Panc1 (cell line): ENCODE data around the gene C6orf132. TPM values are rescaled to one million over a fixed set of nuclear protein-coding genes. Genes with fewer than 3 reads are reported as not detected.

Source experiments
- ATAC-seq: fragments of 200-7000 bp; cut with Tn5 transposase; 2 replicates; pipeline ENCODE4 v1.9.1; 2020; ENCODE audit warnings: mild to moderate bottlenecking, moderate library complexity
- BruUV-seq: library from RNA; stranded (reverse); fragments of 400-500 nt; replicated peaks from 2 replicates; lab custom pipeline; 2021; lab: Mats Ljungman, UMichigan
- CTCF ChIA-PET: fragments of 300-600 bp; sonication (Branson Sonifier 250); formaldehyde crosslinking; loops from one replicate; lab custom pipeline; 2022; ENCODE audit warnings: antibody characterized with exemption; lab: Charles Lee
- POLR2A ChIA-PET: fragments of 300-600 bp; sonication (Branson Sonifier 250); formaldehyde crosslinking; loops from one replicate; lab custom pipeline; 2022; ENCODE audit warnings: antibody characterized with exemption; lab: Charles Lee
- DNase-seq: peaks from one replicate; pipeline ENCODE4 v3.0.0-alpha.2; 2010; ENCODE audit warnings: low read depth, low spot score
- H3K27ac ChIP-seq: 2 replicates; pipeline ENCODE4 v1.5.1; 2011; ENCODE audit warnings: mild to moderate bottlenecking, low read length, inconsistent platforms
- H3K27me3 ChIP-seq: fragments of 200-500 bp; sonication (Bioruptor generic); 2 replicates; pipeline ENCODE4 v1.6.0; 2014; ENCODE audit warnings: low read length, inconsistent platforms; ENCODE audit not compliant: control insufficient read depth, insufficient read depth
- H3K36me3 ChIP-seq: fragments of 200-500 bp; sonication (Bioruptor generic); 2 replicates; pipeline ENCODE4 v1.5.1; 2014; ENCODE audit warnings: inconsistent platforms, mild to moderate bottlenecking, low read length, moderate library complexity; ENCODE audit not compliant: control insufficient read depth, insufficient read depth
- H3K4me1 ChIP-seq: 2 replicates; pipeline ENCODE4 v1.5.1; 2011; ENCODE audit warnings: inconsistent platforms, mild to moderate bottlenecking, low read length, moderate library complexity; ENCODE audit not compliant: control insufficient read depth, insufficient read depth
- H3K4me3 ChIP-seq, 2 experiments: 2 replicates each; pipeline ENCODE4 v1.5.1; 2011 to 2012; ENCODE audit warnings: low read depth in 2 of 2, low read length in 2 of 2, mild to moderate bottlenecking in 2 of 2, inconsistent platforms in 1 of 2, moderate library complexity in 1 of 2
- H3K9me3 ChIP-seq: fragments of 200-500 bp; sonication (Bioruptor generic); 2 replicates; pipeline ENCODE4 v1.5.1; 2014; ENCODE audit warnings: low read depth, mild to moderate bottlenecking, inconsistent platforms, low read length, moderate library complexity; ENCODE audit not compliant: control insufficient read depth, insufficient read depth
- CTCF ChIP-seq: fragments of 450-650 bp; IDR thresholded peaks from 2 replicates; pipeline ENCODE4 v1.5.1; 2017; ENCODE audit warnings: mild to moderate bottlenecking
- POLR2AphosphoS5 ChIP-seq: IDR thresholded peaks from 2 replicates; pipeline ENCODE4 v1.6.1; 2012; ENCODE audit warnings: mild to moderate bottlenecking, low read depth, low read length, moderate library complexity
- SIN3A ChIP-seq: IDR thresholded peaks from 2 replicates; pipeline ENCODE4 v1.6.1; 2012; ENCODE audit warnings: low read depth, mild to moderate bottlenecking, low read length, moderate library complexity, borderline replicate concordance; ENCODE audit not compliant: insufficient read depth
- TCF7L2 ChIP-seq: IDR thresholded peaks from 2 replicates; pipeline ENCODE4 v1.6.1; 2011; ENCODE audit warnings: mild to moderate bottlenecking, low read depth, low read length, inconsistent platforms
- in situ Hi-C: cut with HindIII; loops from 2 replicates; pipeline ENCODE4 v1.10.0; 2016; ENCODE audit warnings: low sequenced_read_pairs, low pct_unique_long_range_greater_than_20kb
- intact Hi-C: fragments of 100-400 bp; cut with micrococcal nuclease; formaldehyde crosslinking; loops from one replicate; pipeline ENCODE4 v1.10.0; 2022; ENCODE audit not compliant: unreplicated experiment
- total RNA-seq: library from RNA; stranded (reverse); gene quantifications from one replicate; pipeline ENCODE4 v1.2.1, GENCODE V29; 2021; ENCODE audit not compliant: unreplicated experiment
- TF ChIP-seq, protein P1 (sequence below), 2 experiments: IDR thresholded peaks; 2 replicates each; pipeline ENCODE4 v1.6.1; 2011 to 2012; ENCODE audit warnings: low read depth in 2 of 2, control low read depth in 1 of 2, low read length in 1 of 2, mild to moderate bottlenecking in 1 of 2, moderate library complexity in 1 of 2; ENCODE audit not compliant: insufficient read depth in 1 of 2

The C6orf132 gene
- total RNA-seq, 1 experiment from 2014 or later, result 12.9 TPM

GRCh38 chr6:42117843-42118161 is 24.6 kb downstream of the C6orf132 start:
- BruUV-seq, result no TSS peak
- no peak for ATAC-seq
- Histone ChIP-seq H3K4me3 (no peak overlapping the region), H3K9me3 (no peaks in the 10 kb centered on the region), H3K27me3 (no peaks in the 10 kb centered on the region), H3K4me1 (peaks cover 33% of the 10 kb centered on the region), H3K36me3 (no peaks in the 10 kb centered on the region), H3K27ac (peak overlapping the region; percentile 78)
- intact Hi-C loops (no loop called here), in situ Hi-C loops (no loop called here)
- DNase-seq, result no peak
- TF ChIP-seq CTCF, result no peak
- TF ChIP-seq, protein P1, sequence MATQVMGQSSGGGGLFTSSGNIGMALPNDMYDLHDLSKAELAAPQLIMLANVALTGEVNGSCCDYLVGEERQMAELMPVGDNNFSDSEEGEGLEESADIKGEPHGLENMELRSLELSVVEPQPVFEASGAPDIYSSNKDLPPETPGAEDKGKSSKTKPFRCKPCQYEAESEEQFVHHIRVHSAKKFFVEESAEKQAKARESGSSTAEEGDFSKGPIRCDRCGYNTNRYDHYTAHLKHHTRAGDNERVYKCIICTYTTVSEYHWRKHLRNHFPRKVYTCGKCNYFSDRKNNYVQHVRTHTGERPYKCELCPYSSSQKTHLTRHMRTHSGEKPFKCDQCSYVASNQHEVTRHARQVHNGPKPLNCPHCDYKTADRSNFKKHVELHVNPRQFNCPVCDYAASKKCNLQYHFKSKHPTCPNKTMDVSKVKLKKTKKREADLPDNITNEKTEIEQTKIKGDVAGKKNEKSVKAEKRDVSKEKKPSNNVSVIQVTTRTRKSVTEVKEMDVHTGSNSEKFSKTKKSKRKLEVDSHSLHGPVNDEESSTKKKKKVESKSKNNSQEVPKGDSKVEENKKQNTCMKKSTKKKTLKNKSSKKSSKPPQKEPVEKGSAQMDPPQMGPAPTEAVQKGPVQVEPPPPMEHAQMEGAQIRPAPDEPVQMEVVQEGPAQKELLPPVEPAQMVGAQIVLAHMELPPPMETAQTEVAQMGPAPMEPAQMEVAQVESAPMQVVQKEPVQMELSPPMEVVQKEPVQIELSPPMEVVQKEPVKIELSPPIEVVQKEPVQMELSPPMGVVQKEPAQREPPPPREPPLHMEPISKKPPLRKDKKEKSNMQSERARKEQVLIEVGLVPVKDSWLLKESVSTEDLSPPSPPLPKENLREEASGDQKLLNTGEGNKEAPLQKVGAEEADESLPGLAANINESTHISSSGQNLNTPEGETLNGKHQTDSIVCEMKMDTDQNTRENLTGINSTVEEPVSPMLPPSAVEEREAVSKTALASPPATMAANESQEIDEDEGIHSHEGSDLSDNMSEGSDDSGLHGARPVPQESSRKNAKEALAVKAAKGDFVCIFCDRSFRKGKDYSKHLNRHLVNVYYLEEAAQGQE (IDR thresholded peaks at IDR 0.05; ENCODE audit: insufficient read depth in 1 of 2, low read depth in 2 of 2, low read length in 1 of 2), result no peak
- TF ChIP-seq POLR2AphosphoS5, result no peak
- TF ChIP-seq SIN3A, result no peak
- TF ChIP-seq TCF7L2, result no peak
- ChIA-PET CTCF (interaction anchor here (0.9 kb wide), 1 partner anchor 31 kb away, joined by 3 read pairs; no protein-coding TSS in a partner anchor), POLR2A (no interaction called here)

DNA sequence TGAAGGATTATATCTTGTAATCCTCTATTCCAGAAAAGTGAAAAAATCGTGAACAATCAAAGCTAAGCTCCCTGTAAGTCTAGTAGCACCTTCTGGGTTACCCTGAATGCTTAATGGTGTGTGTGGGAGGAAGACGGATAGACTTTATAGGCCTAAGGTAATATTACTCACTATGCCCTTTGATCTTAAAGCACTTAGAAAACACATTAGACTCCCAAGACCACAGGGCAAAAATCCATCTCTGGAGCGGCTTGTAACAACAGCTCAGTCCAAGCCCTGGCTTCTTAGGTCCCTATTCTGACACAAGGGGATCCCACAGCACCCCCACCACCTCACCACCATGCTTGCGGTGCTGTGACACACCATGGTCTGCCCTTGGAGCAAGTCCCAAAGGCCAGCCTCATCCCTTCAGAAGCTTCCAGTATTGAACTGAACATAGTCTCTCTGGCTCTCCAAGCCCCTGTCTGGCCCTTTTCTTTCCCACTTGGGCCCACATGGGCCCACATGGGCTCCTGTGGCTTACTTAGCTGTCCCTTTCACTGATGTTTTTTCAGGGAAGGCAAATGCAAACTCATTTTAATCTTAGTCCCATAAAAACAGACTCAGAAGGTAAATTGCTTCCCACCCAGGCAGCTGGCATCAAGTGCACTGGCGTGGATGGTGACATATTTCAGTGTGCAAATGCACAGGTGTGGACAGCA is 28.3 kb downstream of the C6orf132 start:
- no TSS peak for BruUV-seq
- ChIA-PET CTCF (no interaction called here), POLR2A (interaction anchor here (0.6 to 0.7 kb wide), 2 partner anchors 13 to 64 kb away, joined by 4 to 5 read pairs; partner anchors contain the start of gene TAF8)
- Histone ChIP-seq H3K4me1 (peaks cover 32% of the 10 kb centered on the region), H3K9me3 (no peaks in the 10 kb centered on the region), H3K27me3 (no peaks in the 10 kb centered on the region), H3K27ac (peak overlapping the region; percentile 49), H3K4me3 (no peak overlapping the region), H3K36me3 (no peaks in the 10 kb centered on the region)
- TF ChIP-seq TCF7L2, result peak; percentile 89
- no peak for TF ChIP-seq CTCF
- ATAC-seq (peak; percentile 39), DNase-seq (no peak)
- intact Hi-C loops (no loop called here), in situ Hi-C loops (no loop called here)
